Esophagus muscularis mucosa (tissue), 2 donors: Measurements from ENCODE around the gene ZNF341.

Experiments
- POLR2A ChIP-seq: fragments of 450-650 bp; IDR thresholded peaks from one replicate; pipeline ENCODE4 v1.6.1; 2017; ENCODE audit warnings: antibody characterized with exemption, moderate library complexity, mild to moderate bottlenecking, low read depth
- POLR2AphosphoS5 ChIP-seq, 2 donors: sonication (generic); formaldehyde crosslinking; IDR thresholded peaks; one replicate each; pipeline ENCODE4 v1.6.1; 2017; ENCODE audit warnings: antibody characterized with exemption in 2 of 2

GRCh38 chr20:33687370-33687915 lies 44.4 kb upstream of the ZNF341 start:
- no peak for TF ChIP-seq POLR2AphosphoS5 (IDR thresholded peaks at IDR 0.05)
- no peak for TF ChIP-seq POLR2A
